GM18867 (cell line): ENCODE measurements around the gene FXYD1.
"Not testable (repeated sequence)": the region's sequence is repeated elsewhere in the genome, so short reads cannot be mapped to it uniquely, and the experiment has no call there.

Experiments
- ATAC-seq: cut with Tn5 transposase; IDR thresholded peaks from one replicate; pipeline ENCODE4 v1.9.1; 2021; ENCODE audit warnings: mild to moderate bottlenecking, moderate library complexity; ENCODE audit not compliant: unreplicated experiment

FXYD1 gene

DNA sequence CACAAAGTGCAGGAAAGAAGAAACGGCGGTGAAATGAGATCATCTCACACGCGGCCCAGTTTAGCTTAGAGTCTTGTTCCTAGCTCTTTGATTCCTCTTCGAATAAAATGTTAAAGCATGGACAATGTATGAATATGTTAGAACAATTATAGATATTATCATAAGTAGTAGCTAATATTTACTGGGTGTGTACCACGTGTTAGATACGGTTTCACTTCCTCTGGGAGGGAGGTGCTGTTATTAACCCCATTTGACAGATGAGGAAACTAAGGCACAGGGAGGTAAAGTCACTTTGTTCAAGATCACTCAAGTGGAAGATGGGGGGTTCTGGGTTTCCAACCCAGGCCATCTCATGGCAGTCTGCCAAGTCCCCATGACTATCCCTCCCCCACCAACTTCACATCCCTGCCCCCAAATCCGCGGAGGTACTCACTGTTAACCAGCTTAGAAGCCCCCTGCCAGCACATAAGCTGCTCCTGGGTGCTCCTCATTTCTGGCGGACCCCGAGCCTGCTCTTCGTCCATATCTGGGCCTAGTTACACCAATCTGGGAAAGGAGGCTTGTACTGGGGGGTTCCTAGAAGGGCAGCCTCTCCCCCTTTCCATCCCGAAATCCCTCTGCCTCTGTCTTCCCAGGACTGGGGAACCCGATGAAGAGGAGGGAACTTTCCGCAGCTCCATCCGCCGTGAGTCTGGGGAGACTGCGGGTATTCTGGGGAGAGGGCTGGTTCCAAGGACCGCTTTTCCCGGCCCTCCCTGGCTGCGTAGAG, 3.4 kb downstream of the FXYD1 start:
- ATAC-seq, result no peak

DNA sequence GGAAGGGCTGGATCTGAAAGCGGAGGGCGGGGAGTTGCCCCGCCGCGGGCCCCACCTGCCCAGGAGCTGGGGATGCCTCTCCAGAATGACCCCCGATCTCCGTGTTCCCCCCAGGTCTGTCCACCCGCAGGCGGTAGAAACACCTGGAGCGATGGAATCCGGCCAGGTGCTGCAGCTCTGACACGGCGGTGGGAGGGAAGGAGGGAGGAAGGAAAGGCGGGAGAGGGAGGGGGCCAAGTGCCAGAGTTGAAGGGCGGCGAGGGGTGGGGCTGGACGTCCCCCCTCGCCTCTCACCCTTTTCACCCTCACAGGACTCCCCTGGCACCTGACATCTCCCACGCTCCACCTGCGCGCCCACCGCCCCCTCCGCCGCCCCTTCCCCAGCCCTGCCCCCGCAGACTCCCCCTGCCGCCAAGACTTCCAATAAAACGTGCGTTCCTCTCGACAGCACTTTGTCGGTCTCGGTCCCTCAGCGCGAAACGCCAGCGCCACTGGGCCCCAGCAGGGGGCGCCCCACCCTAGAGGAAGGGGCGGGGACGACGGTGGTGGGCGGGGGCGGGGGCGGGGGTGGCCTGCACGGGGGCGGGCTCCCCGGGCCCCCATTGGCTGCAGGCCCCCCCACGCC, 4.1 kb downstream of the FXYD1 start:
- no peak for ATAC-seq

DNA sequence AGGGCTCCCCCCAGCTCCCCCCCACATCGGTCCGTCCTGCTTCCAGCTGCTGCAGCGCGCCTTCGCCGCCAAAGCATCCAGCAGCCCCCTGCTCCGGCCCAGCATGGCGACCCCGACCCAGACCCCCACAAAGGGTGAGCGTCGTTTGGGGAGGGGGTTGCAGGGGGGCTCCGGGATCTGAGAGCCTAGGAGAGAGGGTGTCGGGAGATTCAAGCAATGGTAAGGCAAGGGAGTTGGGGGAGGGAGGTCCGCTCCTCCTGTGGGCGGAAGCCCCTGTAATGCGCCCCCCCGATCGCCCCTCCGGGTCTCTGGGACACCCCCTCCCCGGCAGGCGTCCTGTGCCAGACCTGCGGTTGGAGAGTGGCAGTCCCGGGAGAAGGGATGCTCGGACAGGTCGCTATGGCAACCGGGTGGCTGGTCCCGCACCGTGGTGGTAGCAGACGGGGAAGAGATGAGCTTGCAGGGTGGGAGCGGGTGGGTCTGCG, 4.6 kb downstream of the FXYD1 start, which contains the start of gene FXYD7:
Gene FXYD7 (plus strand): TSS at position 25 of the 485 bp plus-strand sequence. CDS start 79 bp downstream, at position 104.
- ATAC-seq, result no peak

DNA sequence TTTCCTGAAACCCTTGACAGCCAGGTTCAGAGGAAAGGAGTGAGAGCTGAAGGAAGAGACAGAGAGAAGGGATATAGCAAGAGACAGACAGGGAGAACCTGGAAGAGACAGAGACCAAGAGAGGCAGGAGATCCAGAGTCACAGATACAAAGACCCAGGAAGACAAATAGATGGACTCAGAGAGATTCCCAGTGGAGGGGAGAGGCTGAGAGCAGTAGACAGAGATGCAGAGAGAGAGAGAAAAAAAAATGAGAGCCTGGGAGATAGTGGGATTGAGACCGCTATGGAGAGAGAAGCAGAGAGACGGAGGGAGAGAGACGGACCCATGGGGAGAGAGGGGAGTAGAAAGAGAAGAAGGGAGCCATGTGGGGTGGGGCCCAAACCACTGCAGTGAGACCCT, 5.2 kb downstream of the FXYD1 start:
- no peak for ATAC-seq

DNA sequence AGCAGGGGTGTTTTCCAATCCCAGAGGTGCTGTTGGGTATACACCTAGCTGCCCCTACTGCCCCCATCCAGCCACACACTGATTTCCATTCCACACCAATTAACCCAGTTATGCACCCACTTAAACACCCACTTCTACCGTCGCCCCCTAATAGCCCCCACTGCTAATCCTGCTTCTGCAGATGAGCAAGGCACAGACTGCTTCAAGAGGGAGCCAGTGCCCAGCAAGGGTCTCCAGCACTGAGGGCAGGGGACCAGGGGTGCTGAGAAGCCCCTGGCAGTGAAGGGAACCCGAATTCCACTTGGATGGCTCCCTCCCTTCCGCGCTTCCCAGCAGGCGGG, 5.6 kb downstream of the FXYD1 start:
- no peak for ATAC-seq

DNA sequence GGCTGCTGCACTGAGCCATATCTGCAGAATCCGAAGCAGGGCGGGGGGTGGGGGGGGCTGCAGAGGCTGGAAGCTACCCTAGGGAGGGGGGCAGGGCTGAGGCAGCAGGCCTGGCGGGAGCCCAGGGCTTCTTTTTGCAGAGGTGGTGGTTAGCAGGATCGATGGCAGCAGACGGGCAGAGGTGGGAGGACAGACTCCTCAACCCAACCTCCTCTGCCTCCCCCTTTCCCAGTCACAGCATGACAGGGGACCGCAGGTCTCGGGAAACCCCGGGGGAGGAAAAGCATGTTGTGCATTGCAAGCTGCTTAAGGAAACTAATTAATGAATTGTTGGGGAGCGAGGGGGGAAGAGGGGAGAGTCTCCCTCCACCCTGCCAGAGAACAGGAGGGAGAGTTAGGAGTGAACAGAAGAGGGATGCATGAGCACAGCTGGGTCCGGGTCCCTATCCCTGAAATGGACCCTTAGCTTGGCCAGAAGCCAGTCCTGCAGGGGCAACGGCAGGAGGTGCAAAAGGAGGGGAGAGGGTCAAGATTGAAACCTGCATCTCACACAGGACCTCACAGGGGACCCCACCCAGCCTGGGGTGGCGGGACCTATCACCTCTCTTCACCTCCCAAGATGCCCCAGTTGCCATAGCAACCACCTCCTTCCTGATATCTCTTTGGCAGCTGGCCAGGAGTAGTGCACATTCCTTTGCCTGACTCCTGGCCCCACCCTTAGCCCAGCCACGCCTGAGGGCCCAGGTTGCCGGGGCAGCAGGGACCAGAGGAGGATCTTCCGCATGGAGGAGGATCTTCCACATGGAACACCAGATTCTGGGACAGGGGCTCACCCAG, 6.2 kb downstream of the FXYD1 start:
- ATAC-seq, result no peak

DNA sequence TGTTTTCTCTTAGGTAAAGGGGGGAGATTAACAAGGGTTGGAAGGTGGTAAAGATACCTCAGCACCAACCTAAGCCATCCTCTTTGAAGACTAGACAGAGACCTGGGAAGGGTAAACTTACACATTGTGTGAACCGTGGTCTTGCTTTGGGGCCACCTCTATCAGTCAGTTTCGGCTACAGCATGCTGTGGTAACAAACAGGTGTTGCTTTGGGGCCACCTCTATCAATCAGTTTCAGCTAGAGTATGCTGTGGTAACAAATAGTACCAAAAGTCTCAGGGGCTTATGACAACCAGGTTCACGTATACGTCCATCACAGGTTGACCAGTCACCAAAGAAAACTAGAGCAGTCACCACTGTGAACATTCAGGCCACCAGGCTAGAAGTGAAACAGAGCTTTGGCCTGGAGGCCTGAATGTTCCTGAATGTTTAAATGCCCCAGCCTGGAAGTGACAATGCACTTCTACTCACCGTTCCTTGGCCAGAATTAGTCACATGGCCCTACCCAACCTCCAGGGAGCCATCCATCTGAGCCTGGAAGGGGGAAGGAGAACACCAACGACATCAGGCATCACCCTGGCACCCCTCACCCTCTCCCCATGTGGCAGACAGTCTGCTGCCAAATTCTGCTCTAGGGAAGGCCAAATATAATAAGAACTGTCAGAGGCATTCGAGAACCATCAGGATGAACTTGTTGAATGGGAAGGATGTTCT, 8.3 kb downstream of the FXYD1 start:
- ATAC-seq, result no peak

DNA sequence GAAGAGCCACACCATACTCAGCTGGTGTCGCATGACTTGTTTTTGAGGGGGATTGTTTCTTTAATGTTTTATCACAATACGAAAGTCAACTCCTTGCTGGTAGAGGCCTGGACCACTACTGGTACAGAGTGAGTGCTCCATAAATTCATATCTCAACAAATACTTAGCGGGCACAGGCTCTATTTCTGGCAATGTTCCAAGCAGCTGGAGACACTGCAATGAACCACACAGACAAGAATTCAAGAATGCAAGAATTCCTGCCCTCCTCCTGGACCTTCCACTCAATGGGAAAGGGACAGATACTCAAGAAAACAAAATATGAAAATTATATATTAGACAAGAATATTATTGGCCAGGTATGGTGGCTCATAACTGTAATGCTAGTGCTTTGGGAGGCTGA, 10.8 kb downstream of the FXYD1 start:
- no peak for ATAC-seq

DNA sequence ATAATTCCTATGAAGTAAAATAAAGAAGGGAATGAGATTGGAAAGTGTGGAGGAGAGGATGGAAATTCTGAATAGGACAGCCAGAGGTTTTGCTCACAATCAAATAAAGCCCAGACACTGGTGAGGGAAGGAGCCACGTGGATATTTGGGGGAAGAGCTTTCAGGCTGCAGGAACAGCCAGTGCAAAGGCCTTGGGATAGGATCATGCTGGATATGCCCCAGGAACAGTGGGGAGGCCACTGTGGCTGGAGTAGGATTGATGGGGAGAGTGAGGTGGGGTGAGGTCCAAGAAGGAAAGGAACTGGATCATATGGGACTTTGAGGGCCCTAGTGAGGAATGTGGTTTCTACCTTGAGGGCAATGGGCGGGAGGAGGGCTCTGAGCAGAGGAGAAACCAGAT, 11.8 kb downstream of the FXYD1 start:
- ATAC-seq, result no peak

DNA sequence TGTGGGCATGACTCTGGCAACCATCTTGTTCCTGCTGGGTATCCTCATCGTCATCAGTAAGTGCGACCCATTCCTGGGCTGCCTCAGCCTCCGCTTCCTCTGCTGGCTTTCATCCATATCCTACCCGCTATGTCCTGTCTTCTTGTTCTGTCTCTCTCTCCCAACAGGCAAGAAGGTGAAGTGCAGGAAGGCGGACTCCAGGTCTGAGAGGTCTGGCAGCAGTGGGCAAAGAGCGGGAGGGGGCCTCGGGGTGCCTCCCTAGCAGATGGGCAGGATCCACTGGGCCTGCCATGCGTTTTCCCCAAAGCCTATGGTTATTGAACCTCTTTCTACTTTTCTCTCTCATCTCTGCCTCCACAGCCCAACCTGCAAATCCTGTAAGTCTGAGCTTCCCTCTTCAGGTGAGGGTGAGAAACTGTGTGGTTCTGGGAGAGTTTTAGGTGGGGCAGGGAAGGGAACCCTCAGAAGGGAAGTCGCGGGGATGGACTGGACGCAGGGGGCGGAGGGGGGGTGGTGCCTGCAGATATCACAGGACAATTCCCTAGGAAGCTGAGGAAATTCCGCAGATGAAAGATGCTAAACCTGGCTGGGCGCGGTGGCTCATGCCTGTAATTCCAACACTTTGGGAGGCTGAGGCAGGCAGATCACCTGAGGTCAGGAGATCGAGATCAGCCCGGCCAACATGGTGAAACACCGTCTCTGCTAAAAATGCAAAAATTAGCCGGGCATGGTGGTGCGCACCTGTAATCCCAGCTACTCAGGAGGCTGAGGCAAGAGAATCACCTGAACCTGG, 12.8 kb downstream of the FXYD1 start:
- no peak for ATAC-seq

DNA sequence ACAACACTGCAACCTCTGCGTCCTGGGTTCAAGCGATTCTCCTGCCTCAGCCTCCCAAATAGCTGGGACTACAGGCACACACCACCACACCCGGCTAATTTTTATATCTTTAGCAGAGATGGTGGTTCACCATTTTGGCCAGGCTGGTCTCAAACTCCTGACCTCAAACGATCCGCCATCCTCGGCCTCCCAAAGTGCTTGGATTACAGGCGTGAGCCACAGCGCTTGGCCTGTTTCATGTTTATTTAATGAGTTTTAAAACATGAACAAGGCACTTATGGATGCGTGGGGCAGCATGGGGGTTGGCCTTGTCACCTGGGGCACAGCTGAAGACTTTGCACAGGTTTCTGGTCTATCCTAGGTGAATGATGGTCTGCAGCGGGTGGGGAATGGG, 14.5 kb downstream of the FXYD1 start:
- not testable (repeated sequence) for ATAC-seq

DNA sequence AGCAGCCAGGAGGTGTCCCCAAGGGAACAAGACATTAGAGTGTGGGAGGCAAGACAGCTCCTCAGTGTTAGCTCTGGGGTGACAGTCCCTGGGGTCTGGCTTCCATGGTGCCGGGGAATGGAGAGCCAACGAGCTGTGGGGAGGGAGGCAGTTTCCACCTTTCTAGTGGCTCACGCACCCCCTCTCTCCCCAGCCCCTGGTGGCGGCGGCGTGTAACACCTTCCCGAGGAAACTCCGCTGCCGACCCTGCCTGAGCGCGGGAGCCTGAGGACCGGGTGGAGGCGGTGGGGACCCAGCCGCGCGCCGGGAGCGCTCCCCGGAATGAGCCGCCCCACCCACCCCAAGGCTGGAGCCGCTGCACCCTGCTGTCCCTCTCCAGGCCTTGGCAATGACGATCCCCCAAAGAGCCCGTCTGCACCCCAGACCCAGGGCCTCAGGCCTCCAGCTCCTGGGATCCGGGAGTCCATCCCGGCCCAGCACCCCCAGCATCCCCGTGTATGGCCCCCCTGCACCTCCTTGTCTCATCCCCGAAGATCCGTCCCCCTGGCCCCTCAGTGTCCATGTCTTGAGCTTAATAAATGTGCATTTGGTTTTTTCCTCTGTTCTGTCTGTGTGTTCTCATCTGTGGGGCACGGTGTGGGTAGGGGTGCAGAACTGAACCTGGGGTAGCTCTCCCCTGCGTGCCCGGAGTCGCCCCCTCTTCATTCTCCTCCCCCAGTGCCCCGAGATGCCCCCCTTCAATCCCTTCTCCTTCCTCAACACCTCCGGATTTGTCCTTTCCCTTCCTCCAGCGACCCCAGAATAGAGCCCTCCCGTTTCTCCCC, 15.3 kb downstream of the FXYD1 start:
- ATAC-seq, result no peak

DNA sequence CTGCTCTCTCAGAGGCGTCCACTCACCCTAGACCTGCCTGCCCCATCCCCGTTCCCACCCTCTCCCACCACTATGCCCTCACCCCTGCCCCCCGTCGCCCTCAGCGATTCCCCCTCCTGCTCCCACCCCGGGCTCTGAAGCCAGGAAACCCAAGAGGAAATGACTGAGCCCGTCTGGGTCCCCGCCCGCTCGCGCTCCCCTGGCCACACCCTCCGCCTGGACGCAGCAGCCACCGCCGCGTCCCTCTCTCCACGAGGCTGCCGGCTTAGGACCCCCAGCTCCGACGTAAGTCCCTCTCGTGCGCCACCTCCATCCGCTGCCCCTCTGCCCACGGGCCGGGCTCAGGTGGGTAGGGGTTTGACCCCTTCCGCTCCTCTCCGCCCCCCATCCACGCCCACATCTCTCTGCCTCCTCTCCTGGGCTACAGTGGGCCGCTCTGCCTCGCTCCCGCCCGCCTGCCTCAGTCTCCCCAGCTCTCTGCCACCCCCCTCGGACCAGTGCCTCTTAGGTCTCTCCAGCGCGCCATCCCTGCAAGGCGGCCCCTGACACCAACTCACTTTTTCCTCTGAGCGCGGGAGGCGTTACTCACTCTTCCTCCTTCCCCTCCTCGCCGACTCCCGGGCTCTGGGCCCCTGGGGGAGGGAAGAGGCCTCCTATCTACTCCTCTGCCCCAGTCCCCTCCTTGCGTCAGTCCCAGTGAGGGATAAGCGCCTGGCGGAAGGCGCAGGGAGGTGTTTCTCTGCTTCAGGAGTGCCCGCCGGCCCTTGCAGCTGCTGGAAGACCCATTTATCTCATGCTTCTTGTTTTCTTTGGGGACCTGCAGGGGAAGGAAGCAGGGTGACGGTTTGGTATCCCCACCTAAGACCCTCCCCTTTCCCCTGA, 16.1 kb downstream of the FXYD1 start, which contains the start of gene FXYD5:
Gene FXYD5 (plus strand): TSS at position 211 of the 882 bp plus-strand sequence. CDS start 816 bp downstream, outside the sequence.
- peak; percentile 40 for ATAC-seq

DNA sequence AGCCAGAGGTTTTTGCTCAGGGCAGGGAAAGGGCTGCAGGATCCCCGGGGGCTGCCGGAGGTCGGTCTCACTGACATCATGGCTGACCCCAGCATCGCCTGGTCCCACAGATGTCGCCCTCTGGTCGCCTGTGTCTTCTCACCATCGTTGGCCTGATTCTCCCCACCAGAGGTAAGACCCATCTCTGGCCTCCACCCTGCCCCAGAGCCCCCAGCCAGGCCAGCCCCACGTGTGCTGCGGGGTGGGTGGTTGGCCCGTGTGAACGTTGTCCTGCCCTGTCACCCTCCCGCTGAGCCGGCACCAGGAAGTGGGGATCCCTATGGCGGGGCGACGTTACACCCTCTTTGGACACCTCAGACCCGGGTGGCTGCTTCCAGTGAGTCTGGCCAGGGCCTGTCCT, 16.8 kb downstream of the FXYD1 start:
- peak; percentile 34 for ATAC-seq

DNA sequence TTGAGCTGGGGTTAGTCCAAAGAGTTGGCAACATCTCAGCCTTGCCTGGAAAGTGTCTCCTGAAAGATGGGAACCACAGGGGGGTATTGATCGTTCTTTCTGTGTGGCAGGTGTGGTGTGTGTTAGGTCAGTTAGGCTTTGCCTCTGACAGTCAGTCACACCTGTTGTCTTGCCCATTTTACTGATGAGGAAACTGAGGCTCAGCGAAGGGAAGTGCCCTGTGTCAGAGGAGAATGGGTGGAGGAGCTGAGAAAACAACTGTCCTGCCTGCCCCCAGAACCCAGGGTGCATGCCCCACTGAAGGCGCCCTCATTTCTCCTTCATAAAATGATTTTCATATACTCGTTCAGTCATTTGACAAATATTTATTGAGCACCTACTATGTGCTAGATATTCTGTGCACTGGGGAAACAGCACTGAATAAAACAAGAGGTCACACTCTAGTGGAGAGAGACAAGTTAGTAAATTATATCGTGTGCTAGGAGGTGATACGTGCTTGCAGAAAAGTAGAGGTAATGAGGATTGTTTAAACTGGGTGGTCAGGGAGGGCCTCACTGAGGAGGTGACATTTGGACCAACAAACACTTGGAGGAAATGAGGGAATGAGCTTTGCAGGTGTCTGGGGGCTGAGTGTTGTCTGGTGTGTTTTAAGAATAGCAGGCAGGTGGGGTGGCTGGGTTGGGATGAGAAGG, 17.5 kb downstream of the FXYD1 start:
- ATAC-seq, result no peak

DNA sequence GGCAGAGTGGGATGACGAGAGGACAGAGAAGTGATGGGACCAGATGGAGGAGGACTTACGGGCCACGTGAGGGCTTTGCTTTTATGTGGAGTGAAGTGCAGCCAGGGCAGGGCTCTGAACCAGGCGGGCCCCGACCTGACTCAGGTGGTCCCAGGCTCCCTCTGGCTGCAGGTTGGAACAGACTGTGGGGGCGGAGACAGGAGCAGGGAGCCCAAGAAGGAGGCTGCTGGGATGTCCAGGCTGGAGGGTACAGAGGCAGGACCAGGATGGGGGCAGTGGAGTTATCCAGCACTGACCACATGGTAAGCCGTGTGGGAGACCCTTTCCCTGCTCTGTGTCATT, 18.0 kb downstream of the FXYD1 start:
- no peak for ATAC-seq

DNA sequence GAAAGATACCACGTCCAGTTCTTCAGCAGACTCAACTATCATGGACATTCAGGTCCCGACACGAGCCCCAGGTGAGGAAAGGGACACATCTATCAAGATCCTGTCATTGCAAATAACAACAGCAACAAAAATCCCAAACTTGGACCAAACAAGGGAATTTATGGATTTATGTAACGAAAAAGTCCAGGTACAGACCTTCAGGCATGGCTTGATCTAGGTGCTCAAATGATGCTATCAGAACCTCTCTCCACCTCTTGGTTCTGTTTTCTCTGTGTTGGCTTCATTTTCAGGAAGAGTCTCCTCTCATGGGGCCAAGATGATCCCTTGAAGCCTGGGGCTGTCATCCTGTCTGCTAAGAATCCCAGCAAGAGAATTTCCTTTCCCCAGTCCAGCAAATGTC, 18.8 kb downstream of the FXYD1 start:
- no peak for ATAC-seq

DNA sequence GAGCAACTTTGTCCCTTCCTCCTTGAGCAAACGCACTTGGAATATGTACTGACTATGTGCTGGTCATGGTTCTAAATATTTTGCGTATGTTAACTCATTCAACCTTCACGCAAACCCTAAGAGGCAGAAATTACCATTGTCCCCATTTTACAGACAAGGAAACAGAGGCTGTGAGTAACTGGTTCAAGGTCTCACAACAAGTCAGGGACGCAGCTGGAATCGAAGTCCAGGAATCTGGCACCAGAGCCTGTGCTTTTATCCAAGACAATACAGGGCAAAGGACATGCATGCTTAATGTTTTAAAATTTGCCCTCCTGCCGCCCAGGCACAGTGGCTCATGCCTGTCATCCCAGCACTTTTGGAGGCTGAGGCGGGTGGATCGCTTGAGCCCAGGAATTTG, 21.0 kb downstream of the FXYD1 start:
- ATAC-seq, result no peak
